GM18870 (cell line): Measurements from ENCODE around the gene CAMTA1.

Source experiments
- ATAC-seq: cut with Tn5 transposase; IDR thresholded peaks from one replicate; pipeline ENCODE4 v1.9.1; 2021; ENCODE audit warnings: moderate library complexity; ENCODE audit not compliant: unreplicated experiment

The CAMTA1 gene

DNA sequence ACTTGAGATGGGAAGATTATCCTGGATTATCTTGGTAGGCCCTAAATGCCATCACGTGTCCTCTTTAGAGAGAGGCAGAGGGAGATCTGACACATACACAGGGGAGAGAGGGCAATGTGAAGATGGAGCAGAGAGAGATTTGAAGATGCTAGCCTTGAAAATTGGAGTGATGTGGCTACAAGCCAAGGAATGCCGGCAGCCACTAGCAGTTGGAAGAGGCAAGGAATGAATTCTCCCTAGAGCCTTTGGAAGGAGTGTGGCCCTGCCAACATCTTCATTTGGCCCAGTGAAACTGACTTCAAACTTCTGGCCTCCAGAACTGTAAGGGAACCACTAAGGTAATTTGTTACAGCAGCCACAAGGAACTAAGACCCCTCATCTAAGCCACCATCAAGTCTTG, 8.9 kb upstream of the CAMTA1 start:
- no peak for ATAC-seq

DNA sequence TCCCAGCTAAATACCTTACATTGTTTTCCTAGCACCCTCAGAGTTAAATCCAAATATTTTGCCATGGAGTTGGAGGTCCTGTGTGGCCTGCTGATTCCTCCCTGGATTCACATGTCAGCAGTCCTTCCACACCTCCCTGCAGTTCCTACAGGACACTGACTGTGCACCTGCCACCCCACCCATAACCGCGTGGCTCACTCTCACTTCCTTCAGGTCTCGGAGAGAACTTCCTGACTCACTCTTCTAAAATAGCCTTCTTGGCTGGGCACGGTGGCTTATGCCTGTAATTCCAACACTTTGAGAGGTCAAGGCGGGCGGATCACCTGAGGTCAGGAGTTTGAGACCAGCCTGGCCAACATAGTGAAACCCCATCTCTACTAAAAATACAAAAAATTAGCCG, 8.4 kb upstream of the CAMTA1 start:
- no peak for ATAC-seq

DNA sequence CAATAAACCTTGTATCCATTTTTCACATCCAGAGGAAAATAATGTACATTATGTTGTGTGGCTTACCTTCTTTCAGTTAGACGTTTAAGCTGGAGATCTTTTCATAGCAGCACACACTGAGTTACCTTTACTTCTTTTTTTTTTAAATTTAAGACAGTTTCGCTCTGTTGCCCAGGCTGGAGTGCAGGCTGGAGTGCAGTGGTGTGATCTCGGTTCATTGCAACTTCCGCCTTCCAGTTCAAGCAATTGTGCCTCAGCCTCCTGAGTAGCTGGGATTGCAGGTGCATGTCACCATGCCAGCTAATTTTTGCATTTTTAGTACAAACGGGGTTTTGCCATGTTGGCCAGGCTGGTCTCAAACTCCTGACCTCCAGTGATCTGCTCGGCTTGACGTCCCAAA, 7.4 kb upstream of the CAMTA1 start:
- ATAC-seq = no peak

GRCh38 chr1:6779089-6779805, 6.0 kb upstream of the CAMTA1 start:
- ATAC-seq = no peak

DNA sequence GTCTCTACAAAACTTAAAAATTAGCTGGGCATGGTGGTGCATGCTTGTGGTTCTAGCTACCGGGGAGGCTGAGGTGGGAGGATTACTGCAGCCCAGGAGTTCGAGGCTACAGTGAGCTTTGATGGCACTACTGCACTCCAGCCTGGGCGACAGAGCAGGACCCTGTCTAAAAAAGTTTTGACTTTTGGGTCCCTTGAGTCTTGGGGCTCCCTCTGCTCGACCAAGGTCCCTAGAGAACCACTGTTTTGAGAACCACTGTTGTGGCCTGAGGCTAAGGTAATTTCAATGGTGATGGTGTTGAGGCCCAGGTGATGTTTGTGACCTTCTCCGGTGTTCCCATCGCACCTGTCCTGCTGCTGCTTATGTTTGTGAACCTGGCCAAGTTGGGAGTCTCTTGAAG, 3.1 kb upstream of the CAMTA1 start:
- ATAC-seq = no peak

DNA sequence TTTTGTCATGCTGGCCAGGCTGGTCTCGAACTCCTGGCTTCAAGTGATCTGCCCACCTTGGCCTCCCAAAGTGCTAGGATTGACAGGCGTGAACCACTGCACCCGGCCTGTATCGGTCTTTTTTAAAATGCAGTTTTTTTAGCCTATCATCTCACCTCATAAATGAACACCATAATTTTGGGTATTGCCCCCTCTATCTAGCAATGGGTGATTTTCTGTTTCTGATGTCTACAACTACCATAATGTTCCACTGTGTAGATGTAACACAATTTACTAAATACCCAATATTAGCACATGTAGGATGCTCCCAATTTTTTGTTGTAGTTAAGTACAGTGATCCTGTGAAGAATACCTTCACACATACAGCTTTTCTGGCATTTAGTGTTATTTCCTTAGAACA, 2.0 kb upstream of the CAMTA1 start:
- no peak for ATAC-seq

- peak; percentile 4 for ATAC-seq
Observed at GRCh38 chr1:6783936-6784559, 1.2 kb upstream of the CAMTA1 start.

GRCh38 chr1:6784560-6785317, 515 bp upstream of the CAMTA1 start:
- ATAC-seq = peak; percentile 82

DNA sequence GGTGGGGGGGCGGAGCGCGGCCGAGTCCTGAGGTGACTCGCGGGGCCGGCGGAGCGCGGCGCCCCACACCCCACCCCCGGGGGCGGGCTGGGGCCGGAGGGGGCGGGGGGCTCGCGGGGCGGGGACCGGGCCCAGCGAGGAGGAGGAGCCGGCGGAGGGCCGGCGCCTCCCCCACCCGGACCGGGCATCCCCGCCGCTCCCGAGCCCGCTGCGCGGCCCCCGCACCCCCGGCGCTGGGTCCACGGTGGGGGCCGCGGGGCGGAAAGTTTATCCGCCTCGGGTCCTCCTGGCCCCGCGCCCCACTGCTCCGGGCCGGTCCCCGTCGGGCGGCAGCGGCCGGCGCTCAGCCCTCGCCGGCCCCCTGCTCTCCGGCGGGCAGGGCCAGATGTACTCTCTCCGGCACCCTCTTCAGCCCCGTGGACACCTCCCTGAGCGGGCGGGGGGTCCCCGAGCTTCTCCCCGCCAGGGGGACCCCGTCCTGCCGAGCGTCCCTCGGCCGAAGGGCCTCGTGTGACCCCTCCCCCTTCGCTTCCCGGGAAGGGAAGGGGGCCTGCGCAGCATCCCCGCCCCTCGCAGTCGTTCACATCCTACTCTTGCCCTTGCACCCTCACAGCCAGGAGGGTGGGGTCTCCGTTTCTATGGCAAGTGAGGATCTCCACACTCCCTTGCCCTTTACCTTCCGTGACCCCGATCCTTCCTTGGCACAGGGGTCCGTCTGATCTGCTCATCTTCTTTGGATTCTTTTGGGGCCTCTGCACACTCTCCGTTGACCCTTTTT, 663 bp downstream of the CAMTA1 start:
- ATAC-seq = no peak

- ATAC-seq = no peak
Observed at GRCh38 chr1:6788946-6789345, 3.7 kb downstream of the CAMTA1 start.

DNA sequence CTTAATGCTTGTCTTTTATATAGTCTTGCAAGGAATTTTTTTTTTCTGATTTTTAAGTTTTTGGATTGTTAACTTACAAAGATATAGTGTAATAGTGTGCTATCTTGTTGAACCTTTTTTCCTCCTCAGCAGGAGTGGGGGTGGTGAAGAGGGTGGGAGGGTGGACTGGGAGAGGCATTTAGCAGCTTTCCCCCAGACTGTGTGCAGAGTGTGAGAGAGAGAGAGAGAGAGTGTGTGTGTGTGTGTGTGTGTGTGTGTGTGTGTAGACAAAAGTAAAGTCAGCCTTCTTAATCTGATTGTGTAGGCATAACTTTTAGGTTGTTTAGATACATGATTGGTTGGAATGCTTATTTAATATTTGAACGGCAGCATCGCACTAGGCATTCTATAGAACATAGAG, 4.9 kb downstream of the CAMTA1 start:
- ATAC-seq = no peak

DNA sequence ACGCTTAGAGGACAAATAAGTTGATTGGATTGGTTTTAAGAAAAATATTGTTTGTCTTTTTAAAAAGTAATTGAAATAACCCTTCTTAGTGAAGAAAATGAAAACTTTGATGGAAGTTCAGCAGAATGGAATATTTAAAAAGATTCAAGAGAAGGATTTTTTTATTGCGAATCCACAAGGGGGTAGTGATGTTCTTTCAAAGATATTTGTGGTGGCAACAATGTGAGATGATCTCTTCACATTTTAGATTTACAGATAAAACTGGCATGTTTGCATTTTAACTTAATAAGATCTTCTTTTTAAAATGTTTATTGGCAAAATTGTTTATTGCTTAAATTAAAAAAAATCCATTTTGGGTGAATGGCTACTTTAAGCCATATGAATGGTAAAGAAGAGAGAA, 8.9 kb downstream of the CAMTA1 start:
- ATAC-seq = no peak

GRCh38 chr1:6795203-6795602, 9.9 kb downstream of the CAMTA1 start:
- no peak for ATAC-seq

- ATAC-seq = no peak
Observed at GRCh38 chr1:6795661-6796060, 10.4 kb downstream of the CAMTA1 start.

DNA sequence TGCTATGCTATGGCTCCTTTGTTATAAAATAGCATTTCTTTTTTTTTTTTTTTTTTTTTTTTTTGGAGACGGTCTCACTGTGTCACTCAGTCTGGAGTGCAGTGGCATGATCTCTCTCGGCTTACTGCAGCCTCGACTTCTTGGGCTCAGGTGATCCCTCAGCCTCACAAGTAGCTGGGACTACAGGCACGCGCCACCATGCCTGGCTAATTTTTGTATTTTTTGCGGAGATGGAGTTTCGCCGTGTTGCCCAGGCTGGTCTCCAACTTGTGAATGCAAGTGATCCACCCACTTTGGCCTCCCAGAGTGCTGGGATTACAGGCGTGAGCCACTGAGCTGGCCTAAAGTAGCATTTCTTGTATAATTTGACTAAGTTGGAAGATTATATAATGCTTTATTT, 10.8 kb downstream of the CAMTA1 start:
- no peak for ATAC-seq

DNA sequence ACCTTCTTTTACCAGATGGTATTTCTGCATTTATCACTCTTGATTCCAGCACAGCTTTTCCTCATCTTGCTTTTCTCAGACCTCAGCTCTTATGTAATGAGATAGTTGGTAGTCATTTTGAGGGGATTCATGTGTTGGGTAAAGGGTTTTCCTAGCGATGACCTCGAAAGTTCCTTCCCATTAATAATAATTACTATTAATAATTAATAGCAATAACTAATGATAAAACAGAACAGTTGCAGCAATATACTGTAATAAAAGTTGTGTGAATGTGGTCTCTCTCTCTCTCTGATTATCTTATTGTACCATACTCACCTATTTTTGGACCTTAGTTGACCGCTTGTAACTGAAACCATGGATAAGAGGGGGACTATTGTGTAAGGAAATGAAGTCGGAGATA, 14.2 kb downstream of the CAMTA1 start:
- ATAC-seq = no peak

DNA sequence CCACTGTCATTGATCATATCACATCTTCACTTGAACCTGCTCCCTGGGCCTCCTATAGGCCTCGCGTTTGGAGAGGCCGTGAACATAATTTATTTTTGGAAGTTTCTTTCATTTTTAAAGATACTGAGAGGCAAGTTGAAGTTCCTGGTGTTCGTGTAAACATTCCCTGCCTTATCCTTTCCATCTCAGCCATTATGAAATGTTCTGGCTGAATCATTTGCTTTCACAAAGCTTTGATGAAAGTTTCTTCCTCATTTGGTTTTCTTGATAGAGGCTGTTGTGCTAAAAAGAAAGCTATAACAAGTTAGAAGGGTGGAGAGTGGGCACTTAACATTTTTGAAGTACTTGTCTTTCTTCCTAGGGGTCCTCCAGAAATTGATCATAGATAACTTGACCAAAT, 15.5 kb downstream of the CAMTA1 start:
- ATAC-seq = no peak

- no peak for ATAC-seq
Observed at GRCh38 chr1:6801199-6801598, 15.9 kb downstream of the CAMTA1 start.

- ATAC-seq = no peak
Observed at GRCh38 chr1:6801966-6802365, 16.7 kb downstream of the CAMTA1 start.

GRCh38 chr1:6802454-6802853, 17.2 kb downstream of the CAMTA1 start:
- no peak for ATAC-seq

GRCh38 chr1:6802893-6803292, 17.6 kb downstream of the CAMTA1 start:
- no peak for ATAC-seq
